Adrenal gland (tissue), 12 donors: ENCODE measurements around the gene TBC1D21. TPM values are rescaled to one million over a fixed set of nuclear protein-coding genes. Genes with fewer than 3 reads are reported as not detected.

Source experiments
- DNase-seq, 7 donors: peaks; one replicate each; pipeline ENCODE4 v3.0.0-alpha.2; 2019 to 2020
- H3K27ac ChIP-seq, 5 donors: fragments of 200-600 bp; sonication (generic) in 4 of 5; 1 replicate in 3 of 5; 2 replicates in 2 of 5; pipeline versions ENCODE4 v1.5.1 to v1.8.0; 2016 to 2020; ENCODE audit warnings: mild to moderate bottlenecking in 1 of 5
- H3K27me3 ChIP-seq: fragments of 200-600 bp; 2 replicates; pipeline ENCODE4 v1.8.0; 2021
- H3K36me3 ChIP-seq, 2 donors: fragments of 200-600 bp; replicated peaks in 1 of 2; 1 replicate in 1 of 2; 2 replicates in 1 of 2; pipeline versions ENCODE4 v1.5.1 to v1.8.0; 2018 to 2022
- H3K4me1 ChIP-seq, 2 donors: fragments of 200-600 bp; replicated peaks in 1 of 2; 1 replicate in 1 of 2; 2 replicates in 1 of 2; pipeline versions ENCODE4 v1.5.1 to v1.8.0; 2018 to 2021
- H3K4me3 ChIP-seq, 4 donors: fragments of 200-600 bp; sonication (generic) in 3 of 4; one replicate each; pipeline ENCODE4 v1.5.1; 2016 to 2018
- H3K9me3 ChIP-seq, 3 donors: fragments of 200-600 bp; sonication (generic) in 1 of 3; replicated peaks in 1 of 3; 1 replicate in 2 of 3; 2 replicates in 1 of 3; pipeline versions ENCODE4 v1.5.1 to v1.8.0; 2016 to 2021
- CTCF ChIP-seq, 6 experiments: fragments of 450-650 bp in 4 of 6; fragments of 200-600 bp in 2 of 6; sonication (generic) in 1 of 6; IDR thresholded peaks; 1 replicate in 5 of 6; 2 replicates in 1 of 6; pipeline versions ENCODE4 v1.5.1 to v1.8.0; 2016 to 2021; ENCODE audit warnings: antibody characterized with exemption in 6 of 6, mild to moderate bottlenecking in 2 of 6, moderate library complexity in 1 of 6
- POLR2A ChIP-seq, 2 donors: fragments of 450-650 bp; IDR thresholded peaks; one replicate each; pipeline ENCODE4 v1.6.1; 2017; ENCODE audit warnings: antibody characterized with exemption in 2 of 2, mild to moderate bottlenecking in 2 of 2, moderate library complexity in 1 of 2
- WGBS, 4 donors: extraction: QIAGEN DNeasy Blood & Tissue Kit in 2 of 4; methylation state at CpG; one replicate each; pipeline versions ENCODE4 v1.1.5 to v1.1.7; 2013 to 2017; 5-methylcytosine and 5-hydroxymethylcytosine counted together
- intact Hi-C, 2 donors: fragments of 100-400 bp; cut with DNase I; formaldehyde crosslinking; loops; one replicate each; pipeline versions ENCODE4 v1.14.1 to v1.15.0; 2022 to 2023
- polyA plus RNA-seq, 3 donors: library from polyadenylated mRNA; stranded (reverse); fragments of 200-250 nt in 2 of 3; fragments of 350-450 nt in 1 of 3; fragmentation: Illumina TruSeq in 1 of 3; extraction: RNeasy Lipid Tissue Mini Kit (QIAGEN cat#74804) in 1 of 3; gene quantifications; one replicate each; pipeline ENCODE4 v1.2.3, GENCODE V29; 2013 to 2014
- total RNA-seq, 9 donors: library from RNA; depleted of rRNA in 4 of 9; stranded (reverse); fragments of >200 nt in 4 of 9; fragments of 120-200 nt in 1 of 9; fragmentation: NEBNext Ultra II Directional in 1 of 9; extraction: Animal tissue kit (Norgen Biotek cat#: 25700) in 1 of 9; gene quantifications; one replicate each; pipeline versions ENCODE4 v1.1.0 to v1.2.4, GENCODE V29; 2013 to 2023
- donor health status: healthy with polysubstance abuse.
- donor health status: Bipolar disorder and iron deficiency.
- donor health status: DM: yes; HTN: yes; CAD: no.
- donor health status: DM: no; HTN: no; CAD: no.
- donor health status: DM: no; HTN: no; CAD: no.
- donor health status: DM: yes; HTN: yes; CAD: no.

Gene TBC1D21
- total and polyA plus RNA-seq, 12 donors = not detected

- peaks cover 0 to 10% of the 10 kb centered on the region in 2 donors for H3K4me1 ChIP-seq
- intact Hi-C loops = no loop called here
- no peaks in the 10 kb centered on the region for H3K36me3 ChIP-seq
- 54 to 58% (median 58%) methylated on average over 15 to 17 of the region's 17 CpGs for WGBS, 4 donors
- no peak for DNase-seq
- no peaks in the 10 kb centered on the region for H3K27me3 ChIP-seq
- TF ChIP-seq POLR2A (IDR thresholded peaks at IDR 0.05) = no peak
- TF ChIP-seq CTCF (IDR thresholded peaks at IDR 0.05) = no peak
- H3K27ac ChIP-seq = no peak overlapping the region
- no peaks in the 10 kb centered on the region for H3K9me3 ChIP-seq
- no peak overlapping the region for H3K4me3 ChIP-seq
Observed at GRCh38 chr15:73841756-73842725, 31.3 kb upstream of the TBC1D21 start.

- no peak for TF ChIP-seq POLR2A (IDR thresholded peaks at IDR 0.05)
- TF ChIP-seq CTCF (IDR thresholded peaks at IDR 0.05) = no peak
- H3K27ac ChIP-seq = no peak overlapping the region
- H3K36me3 ChIP-seq = no peaks in the 10 kb centered on the region
- H3K4me1 ChIP-seq = peaks cover 0 to 4% of the 10 kb centered on the region in 2 donors
- H3K27me3 ChIP-seq = no peaks in the 10 kb centered on the region
- intact Hi-C loops = no loop called here
- WGBS, 4 donors = 94 to 100% (median 97%) methylated on average over 1 of the region's 1 CpG
- DNase-seq = no peak
- no peaks in the 10 kb centered on the region for H3K9me3 ChIP-seq
- no peak overlapping the region for H3K4me3 ChIP-seq
Observed at GRCh38 chr15:73843787-73844186, 29.6 kb upstream of the TBC1D21 start.

- 21 to 39% (median 38%) methylated on average over 1 of the region's 1 CpG for WGBS, 4 donors
- H3K27ac ChIP-seq = no peak overlapping the region
- H3K27me3 ChIP-seq = no peaks in the 10 kb centered on the region
- no peaks in the 10 kb centered on the region for H3K4me1 ChIP-seq
- TF ChIP-seq POLR2A (IDR thresholded peaks at IDR 0.05) = no peak
- TF ChIP-seq CTCF (IDR thresholded peaks at IDR 0.05) = no peak
- intact Hi-C loops = no loop called here
- H3K4me3 ChIP-seq = no peak overlapping the region
- no peaks in the 10 kb centered on the region for H3K9me3 ChIP-seq
- no peaks in the 10 kb centered on the region for H3K36me3 ChIP-seq
- no peak for DNase-seq
Observed at GRCh38 chr15:73844356-73844755, 29.0 kb upstream of the TBC1D21 start.

GRCh38 chr15:73845507-73845906, 27.9 kb upstream of the TBC1D21 start:
- Histone ChIP-seq H3K27ac (no peak overlapping the region), H3K9me3 (no peaks in the 10 kb centered on the region), H3K36me3 (no peaks in the 10 kb centered on the region), H3K27me3 (no peaks in the 10 kb centered on the region), H3K4me3 (no peak overlapping the region), H3K4me1 (no peaks in the 10 kb centered on the region)
- TF ChIP-seq POLR2A (IDR thresholded peaks at IDR 0.05) = no peak
- no peak for TF ChIP-seq CTCF (IDR thresholded peaks at IDR 0.05)
- intact Hi-C loops = no loop called here
- WGBS, 4 donors = 58 to 83% (median 67%) methylated on average over 2 of the region's 2 CpGs
- no peak for DNase-seq
